ENCODE measurements around the gene ADPRH.
"Not testable (repeated sequence)": the region's sequence is repeated elsewhere in the genome, so short reads cannot be mapped to it uniquely, and the experiment has no call there.

The ADPRH gene

GRCh38 chr3:119550192-119550910 is 28.9 kb upstream of the ADPRH start:
- no peak overlapping the region for H2AFZ ChIP-seq (ENCODE audit: low read depth, low read length)

GRCh38 chr3:119551598-119551997 is 27.7 kb upstream of the ADPRH start:
- peak overlapping the region; percentile 42; the same call in 1 of the 2 replicates for H3K9ac ChIP-seq (ENCODE audit: low read length)
- 0 out of 2 replicates have a peak, but pooled peaks cover under 1% of the 10 kb centered on the region for H4K20me1 ChIP-seq (ENCODE audit: insufficient read depth, low read length)
- no peaks in the 10 kb centered on the region for H3K9me3 ChIP-seq (ENCODE audit: insufficient read depth, low read length)
- H3K4me3 ChIP-seq (ENCODE audit: low read length): peak overlapping the region; percentile 44; the same call in 1 of the 2 replicates
- H3K36me3 ChIP-seq (replicated peaks; ENCODE audit: low read depth, low read length): peaks cover 70% of the 10 kb centered on the region
- TF ChIP-seq CTCF (IDR thresholded peaks at IDR 0.05; ENCODE audit: low read depth, low read length): no peak
- TF ChIP-seq EZH2phosphoT487 (IDR thresholded peaks at IDR 0.05; ENCODE audit: low read depth): no peak
- H3K27me3 ChIP-seq (ENCODE audit: low read depth, low read length): no peaks in the 10 kb centered on the region
- peaks cover 100% of the 10 kb centered on the region for H3K79me2 ChIP-seq (ENCODE audit: low read length)
- no peak overlapping the region for H2AFZ ChIP-seq (ENCODE audit: low read depth, low read length)
- H3K4me2 ChIP-seq (ENCODE audit: low read length): peak overlapping the region; percentile 59
- H3K27ac ChIP-seq (ENCODE audit: low read length): peak overlapping the region; percentile 77
- H3K4me1 ChIP-seq (ENCODE audit: low read length): peaks cover 96% of the 10 kb centered on the region

More at GRCh38 chr3:119550192-119550910, 28.9 kb upstream of the ADPRH start:
- Histone ChIP-seq H4K20me1 (ENCODE audit: insufficient read depth, low read length) (peaks cover 11% of the 10 kb centered on the region; the same call in 1 of the 2 replicates), H3K9ac (ENCODE audit: low read length) (peak overlapping the region; percentile 42), H3K4me2 (ENCODE audit: low read length) (peak overlapping the region; percentile 59), H3K27me3 (ENCODE audit: low read depth, low read length) (no peaks in the 10 kb centered on the region), H3K9me3 (ENCODE audit: insufficient read depth, low read length) (no peaks in the 10 kb centered on the region), H3K36me3 (replicated peaks; ENCODE audit: low read depth, low read length) (peaks cover 73% of the 10 kb centered on the region), H3K79me2 (ENCODE audit: low read length) (peaks cover 100% of the 10 kb centered on the region), H3K27ac (ENCODE audit: low read length) (peak overlapping the region; percentile 77), H3K4me3 (ENCODE audit: low read length) (peak overlapping the region; percentile 44), H3K4me1 (ENCODE audit: low read length) (peaks cover 94% of the 10 kb centered on the region)
- TF ChIP-seq EZH2phosphoT487 (IDR thresholded peaks at IDR 0.05; ENCODE audit: low read depth) (no peak), CTCF (IDR thresholded peaks at IDR 0.05; ENCODE audit: low read depth, low read length) (peak; percentile 42)

- H3K27ac ChIP-seq (ENCODE audit: low read length); H3K9ac ChIP-seq (ENCODE audit: low read length): not testable (repeated sequence)
- peak overlapping the region; percentile 9; the same call in 1 of the 2 replicates for H3K4me2 ChIP-seq (ENCODE audit: low read length)
Observed at GRCh38 chr3:119552928-119553327, 26.4 kb upstream of the ADPRH start.

GRCh38 chr3:119553823-119554415 is 25.4 kb upstream of the ADPRH start:
- Histone ChIP-seq H3K4me1 (ENCODE audit: low read length) (peaks cover 90% of the 10 kb centered on the region), H3K27me3 (ENCODE audit: low read depth, low read length) (no peaks in the 10 kb centered on the region), H3K4me2 (ENCODE audit: low read length) (peak overlapping the region; percentile 93), H3K36me3 (replicated peaks; ENCODE audit: low read depth, low read length) (peaks cover 72% of the 10 kb centered on the region), H3K27ac (ENCODE audit: low read length) (peak overlapping the region; percentile 94), H3K9ac (ENCODE audit: low read length) (peak overlapping the region; percentile 96), H3K9me3 (ENCODE audit: insufficient read depth, low read length) (no peaks in the 10 kb centered on the region), H2AFZ (ENCODE audit: low read depth, low read length) (no peak overlapping the region), H3K4me3 (ENCODE audit: low read length) (peak overlapping the region; percentile 80), H4K20me1 (ENCODE audit: insufficient read depth, low read length) (no peaks in the 10 kb centered on the region), H3K79me2 (ENCODE audit: low read length) (peaks cover 100% of the 10 kb centered on the region)
- TF ChIP-seq CTCF (IDR thresholded peaks at IDR 0.05; ENCODE audit: low read depth, low read length) (no peak), EZH2phosphoT487 (IDR thresholded peaks at IDR 0.05; ENCODE audit: low read depth) (no peak)

More at GRCh38 chr3:119552928-119553327, 26.4 kb upstream of the ADPRH start:
- peaks cover 71% of the 10 kb centered on the region for H3K36me3 ChIP-seq (replicated peaks; ENCODE audit: low read depth, low read length)
- not testable (repeated sequence) for H3K27me3 ChIP-seq (ENCODE audit: low read depth, low read length); H3K9me3 ChIP-seq (ENCODE audit: insufficient read depth, low read length); H4K20me1 ChIP-seq (ENCODE audit: insufficient read depth, low read length); H2AFZ ChIP-seq (ENCODE audit: low read depth, low read length); H3K4me3 ChIP-seq (ENCODE audit: low read length)
- H3K79me2 ChIP-seq (ENCODE audit: low read length): peaks cover 100% of the 10 kb centered on the region
- peaks cover 96% of the 10 kb centered on the region for H3K4me1 ChIP-seq (ENCODE audit: low read length)

Data from OCI-LY3 (cell line).